Small intestine (tissue), 7 donors: Measurements from ENCODE around the gene AUTS2. TPM values are rescaled to one million over a fixed set of nuclear protein-coding genes. Genes with fewer than 3 reads are reported as not detected.

Source experiments
- DNase-seq, 2 donors: peaks; one replicate each; pipeline versions ENCODE4 v3.0.0 to v3.0.0-alpha.2; 2013
- FAIRE-seq: peaks from 2 replicates; lab custom pipeline; 2012; peaks lifted over from hg19 to GRCh38; lab: Jason Lieb, UNC
- H3K27ac ChIP-seq, 3 donors: one replicate each; pipeline ENCODE4 v1.5.1; 2013; ENCODE audit warnings: low read length in 2 of 3, mild to moderate bottlenecking in 2 of 3, control low read depth in 1 of 3, inconsistent platforms in 1 of 3, low read depth in 1 of 3, moderate library complexity in 1 of 3
- H3K27me3 ChIP-seq, 3 donors: one replicate each; pipeline ENCODE4 v1.6.1; 2013; ENCODE audit warnings: low read length in 3 of 3, inconsistent platforms in 1 of 3; ENCODE audit not compliant: control insufficient read depth in 3 of 3, insufficient read depth in 3 of 3
- H3K36me3 ChIP-seq, 3 donors: one replicate each; pipeline ENCODE4 v1.6.1; 2013; ENCODE audit warnings: low read length in 3 of 3, inconsistent platforms in 1 of 3, low read depth in 1 of 3, mild to moderate bottlenecking in 1 of 3, moderate library complexity in 1 of 3; ENCODE audit not compliant: control insufficient read depth in 3 of 3, insufficient read depth in 2 of 3
- H3K4me1 ChIP-seq, 3 donors: one replicate each; pipeline ENCODE4 v1.6.1; 2013; ENCODE audit warnings: low read length in 2 of 3, inconsistent platforms in 1 of 3, low read depth in 1 of 3, mild to moderate bottlenecking in 1 of 3, moderate library complexity in 1 of 3; ENCODE audit not compliant: control insufficient read depth in 3 of 3, insufficient read depth in 2 of 3
- H3K4me3 ChIP-seq, 3 donors: one replicate each; pipeline ENCODE4 v1.5.1; 2013; ENCODE audit warnings: low read length in 3 of 3, control low read depth in 1 of 3, inconsistent platforms in 1 of 3, low read depth in 1 of 3, mild to moderate bottlenecking in 1 of 3, moderate library complexity in 1 of 3
- H3K9me3 ChIP-seq, 2 donors: one replicate each; pipeline ENCODE4 v1.6.1; 2013; ENCODE audit warnings: low read depth in 1 of 2, low read length in 1 of 2; ENCODE audit not compliant: control insufficient read depth in 2 of 2, insufficient read depth in 1 of 2
- WGBS, 3 donors: extraction: QIAGEN DNeasy Blood & Tissue Kit; methylation state at CpG; one replicate each; pipeline ENCODE4 v1.1.7; 2013; 5-methylcytosine and 5-hydroxymethylcytosine counted together
- polyA plus RNA-seq, 4 donors: library from polyadenylated mRNA; stranded (reverse) in 3 of 4; unstranded in 1 of 4; fragments of 200-250 nt in 3 of 4; fragments of 120-200 nt in 1 of 4; gene quantifications; one replicate each; pipeline versions ENCODE4 v1.2.1 to v1.2.3, GENCODE V29; 2013
- donor health status: healthy with polysubstance abuse.
- donor health status: control.
- donor health status: control.
- donor health status: Bipolar disorder and iron deficiency.
- donor health status: healthy.

Gene AUTS2
- polyA plus RNA-seq, 4 donors, result 4.9 to 43.5 (median 13.6) TPM

DNA sequence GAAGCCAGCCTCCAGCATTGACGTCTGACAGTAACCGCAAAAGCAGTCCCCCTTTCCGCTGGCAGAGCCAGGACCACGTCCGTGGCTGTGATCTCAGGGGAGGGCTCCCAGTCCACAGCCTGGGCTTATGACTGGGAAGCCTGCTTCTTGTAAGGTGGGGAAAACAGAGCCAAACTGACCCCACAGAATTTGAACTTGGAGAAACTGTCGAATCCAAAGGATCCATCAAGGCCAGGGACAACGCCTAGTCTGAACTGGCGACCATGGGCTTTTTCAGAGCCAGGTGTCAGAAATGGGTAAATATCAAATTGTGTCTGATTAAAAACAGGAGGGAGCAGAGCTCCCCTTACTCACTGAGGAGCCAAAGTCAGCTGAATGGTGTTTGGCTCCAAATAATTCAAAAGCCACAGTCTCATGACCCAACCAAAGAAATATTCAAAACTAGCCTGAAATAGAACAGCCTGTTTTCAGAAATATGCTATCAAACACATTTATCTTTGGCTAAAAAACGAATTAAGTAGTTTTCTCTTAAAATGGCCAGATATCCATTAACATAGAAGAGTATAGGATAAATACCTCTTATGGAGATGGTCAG lies 782.2 kb downstream of the AUTS2 start:
- FAIRE-seq, result no peak
- no peak overlapping the region for H3K27ac ChIP-seq
- H3K4me3 ChIP-seq, result no peak overlapping the region
- H3K27me3 ChIP-seq, result no peaks in the 10 kb centered on the region
- H3K4me1 ChIP-seq, result no peaks in the 10 kb centered on the region
- DNase-seq, result no peak
- H3K9me3 ChIP-seq, result no peaks in the 10 kb centered on the region
- H3K36me3 ChIP-seq, result no peaks in the 10 kb centered on the region
- 75 to 88% (median 84%) methylated on average over 9 of the region's 9 CpGs for WGBS, 3 donors

DNA sequence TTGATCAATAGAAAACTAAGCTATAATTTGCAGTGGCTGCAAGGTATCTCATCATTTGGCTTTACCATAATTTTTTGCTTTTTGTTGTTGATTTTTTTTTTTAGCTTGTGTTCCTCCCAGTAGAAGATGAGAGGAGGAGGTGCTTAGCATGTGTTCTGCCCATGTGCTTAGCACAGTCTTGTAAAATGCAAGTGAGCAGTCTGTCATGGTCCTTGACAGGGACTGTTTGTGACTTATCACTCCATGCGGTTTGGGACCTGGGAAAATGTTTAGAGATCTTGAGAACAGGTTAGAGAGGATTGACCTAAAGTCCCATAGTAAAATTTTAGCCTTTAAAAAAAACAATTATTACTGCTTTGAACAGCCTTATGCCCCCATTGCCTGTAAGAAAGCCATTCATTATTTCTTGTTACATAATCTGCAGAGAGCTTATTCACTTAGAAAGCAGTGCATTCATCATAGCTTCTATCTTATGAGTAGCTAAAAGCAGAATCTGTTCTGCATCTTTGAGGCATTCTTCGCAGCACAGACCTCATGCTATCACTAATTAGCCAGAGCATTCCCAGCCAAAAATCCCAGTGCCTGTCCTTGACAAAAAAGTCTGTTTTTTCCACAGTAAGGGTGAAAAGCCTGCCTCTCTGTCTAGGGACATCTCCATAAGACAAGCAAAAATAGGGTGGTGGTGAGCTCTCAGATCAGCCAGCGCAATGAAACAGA lies 784.9 kb downstream of the AUTS2 start:
- 81 to 92% (median 89%) methylated on average over 3 of the region's 3 CpGs for WGBS, 3 donors
- Histone ChIP-seq H3K27ac (no peak overlapping the region), H3K36me3 (no peaks in the 10 kb centered on the region), H3K9me3 (no peaks in the 10 kb centered on the region), H3K4me1 (no peaks in the 10 kb centered on the region), H3K4me3 (no peak overlapping the region), H3K27me3 (no peaks in the 10 kb centered on the region)
- FAIRE-seq (no peak), DNase-seq (no peak)

DNA sequence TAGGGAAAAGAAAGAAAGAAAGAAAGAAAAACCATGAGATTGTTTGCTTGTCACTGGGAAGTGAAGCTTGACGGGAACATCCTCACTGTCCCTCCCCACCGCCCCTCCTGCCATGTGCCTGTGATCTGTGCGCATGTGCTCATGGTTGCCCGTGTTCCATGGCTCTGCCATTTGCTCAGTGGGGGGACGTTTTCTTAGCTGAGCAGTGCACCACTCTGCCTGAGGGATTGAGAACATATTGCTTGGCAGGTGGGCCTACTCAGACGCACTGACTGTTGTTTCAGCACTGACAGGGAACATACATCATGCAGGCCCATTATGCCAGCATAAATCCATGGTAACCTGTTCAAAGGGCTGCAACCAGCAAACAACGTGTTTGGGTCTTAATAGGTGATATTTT lies 785.7 kb downstream of the AUTS2 start:
- FAIRE-seq, result no peak
- H3K4me1 ChIP-seq, result no peaks in the 10 kb centered on the region
- no peak for DNase-seq
- no peaks in the 10 kb centered on the region for H3K36me3 ChIP-seq
- H3K4me3 ChIP-seq, result no peak overlapping the region
- WGBS, 3 donors, result 87 to 89% (median 89%) methylated on average over 7 of the region's 7 CpGs
- H3K27ac ChIP-seq, result no peak overlapping the region
- no peaks in the 10 kb centered on the region for H3K9me3 ChIP-seq
- no peaks in the 10 kb centered on the region for H3K27me3 ChIP-seq

DNA sequence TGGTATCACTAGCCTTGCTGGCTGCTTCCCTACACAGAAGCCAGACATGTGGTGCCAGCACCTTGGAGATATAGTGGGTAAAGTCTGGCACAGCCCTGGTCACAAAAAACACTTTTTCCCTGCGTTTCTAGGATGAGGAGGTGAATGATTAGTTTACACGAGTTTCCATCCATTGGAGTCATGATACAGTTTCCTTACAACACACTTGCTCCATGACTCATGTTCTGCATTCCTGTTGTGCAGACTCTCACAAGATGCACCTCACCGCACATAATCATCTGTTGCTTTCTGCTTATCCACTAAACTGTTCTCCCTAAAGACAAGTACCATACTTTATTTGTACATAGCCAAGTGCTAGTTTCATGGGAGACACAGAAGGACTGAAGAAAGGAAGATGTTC lies 786.6 kb downstream of the AUTS2 start:
- DNase-seq (no peak), FAIRE-seq (no peak)
- H3K27me3 ChIP-seq, result no peaks in the 10 kb centered on the region
- H3K9me3 ChIP-seq, result no peaks in the 10 kb centered on the region
- H3K4me1 ChIP-seq, result no peaks in the 10 kb centered on the region
- no peak overlapping the region for H3K27ac ChIP-seq
- WGBS, 3 donors, result 73 to 89% (median 87%) methylated on average over 3 of the region's 3 CpGs
- no peak overlapping the region for H3K4me3 ChIP-seq
- H3K36me3 ChIP-seq, result no peaks in the 10 kb centered on the region

DNA sequence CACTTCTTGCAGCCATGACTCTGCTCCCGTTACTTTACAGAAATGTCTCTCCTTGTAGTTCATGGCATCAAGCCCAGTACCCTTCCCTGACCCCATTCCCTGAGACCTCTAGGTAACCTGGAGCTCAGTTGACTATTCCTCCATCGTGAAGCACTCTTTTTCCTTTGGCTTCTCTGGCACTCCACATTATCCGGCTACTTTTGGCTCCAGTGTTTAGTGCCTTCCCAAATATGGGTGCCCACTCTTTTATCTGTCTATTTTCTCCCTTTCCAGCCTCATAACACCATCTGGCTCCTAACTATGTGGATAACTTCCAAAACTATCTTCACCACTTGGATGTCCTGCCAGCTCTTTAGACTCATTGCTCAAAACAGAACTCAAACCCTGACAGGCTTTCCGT lies 788.9 kb downstream of the AUTS2 start:
- Histone ChIP-seq H3K4me3 (no peak overlapping the region), H3K27ac (no peak overlapping the region), H3K36me3 (no peaks in the 10 kb centered on the region), H3K4me1 (no peaks in the 10 kb centered on the region), H3K9me3 (peaks cover 0 to 3% of the 10 kb centered on the region in 2 donors), H3K27me3 (no peaks in the 10 kb centered on the region)
- FAIRE-seq (no peak), DNase-seq (no peak)
- WGBS, 3 donors, result 71 to 97% (median 82%) methylated on average over 4 of the region's 4 CpGs

DNA sequence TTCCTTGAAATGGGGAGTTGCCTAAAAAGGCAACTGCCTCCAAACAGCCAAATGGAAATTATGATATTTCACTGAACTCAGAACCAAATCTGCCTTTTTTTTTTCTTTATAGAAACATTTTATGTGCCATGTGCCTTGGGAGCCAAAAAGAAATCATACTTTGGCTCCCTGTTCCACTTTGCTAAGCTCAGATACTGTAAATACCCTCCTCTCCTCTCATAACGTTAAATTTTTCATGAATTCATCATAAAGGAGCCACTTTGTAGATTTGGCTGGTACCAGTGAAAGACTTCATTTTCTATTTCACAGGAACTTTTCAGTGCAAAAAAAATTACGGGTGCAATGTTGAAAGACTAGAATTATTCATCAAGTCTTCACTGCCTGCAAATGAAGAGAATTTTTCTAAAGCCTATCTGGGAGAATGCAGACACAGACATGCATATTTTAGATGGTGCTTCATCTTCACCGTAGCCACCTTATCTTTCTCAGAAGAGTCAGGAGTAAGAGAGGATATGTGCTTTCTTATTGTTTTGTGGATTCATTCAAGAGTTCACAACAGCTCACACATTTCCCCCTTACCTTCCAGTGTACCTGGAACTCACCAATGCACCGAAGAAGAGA lies 791.4 kb downstream of the AUTS2 start:
- FAIRE-seq, result no peak
- Histone ChIP-seq H3K4me3 (no peak overlapping the region), H3K36me3 (no peaks in the 10 kb centered on the region), H3K27ac (no peak overlapping the region), H3K4me1 (no peaks in the 10 kb centered on the region), H3K9me3 (peaks cover 0 to 3% of the 10 kb centered on the region in 2 donors), H3K27me3 (no peaks in the 10 kb centered on the region)
- 83 to 91% (median 86%) methylated on average over 4 of the region's 4 CpGs for WGBS, 3 donors
- DNase-seq, result no peak

DNA sequence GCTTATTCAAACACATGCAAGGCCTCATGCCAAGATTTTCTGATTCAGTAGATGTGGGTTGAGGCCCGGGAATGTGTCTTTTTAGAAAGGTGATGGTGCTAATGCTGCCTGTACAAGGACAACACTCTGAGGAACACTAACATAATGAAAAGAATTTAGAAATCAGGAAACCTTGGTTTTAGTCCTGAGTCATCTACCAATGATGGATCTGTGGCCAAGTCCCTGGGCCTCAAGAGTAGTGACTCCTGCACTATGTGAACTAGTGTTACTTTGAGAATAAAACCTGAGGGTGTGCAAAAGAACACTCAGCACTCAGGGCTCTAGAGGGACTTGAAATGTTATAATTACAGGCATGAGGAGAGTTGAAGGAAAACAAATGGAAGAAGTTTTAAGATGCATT lies 792.0 kb downstream of the AUTS2 start:
- H3K36me3 ChIP-seq, result no peaks in the 10 kb centered on the region
- FAIRE-seq (no peak), DNase-seq (no peak)
- no peak overlapping the region for H3K27ac ChIP-seq
- H3K4me3 ChIP-seq, result no peak overlapping the region
- 85 to 97% (median 86%) methylated on average over 1 of the region's 1 CpG for WGBS, 3 donors
- peaks cover 0 to 3% of the 10 kb centered on the region in 2 donors for H3K9me3 ChIP-seq
- H3K4me1 ChIP-seq, result no peaks in the 10 kb centered on the region
- no peaks in the 10 kb centered on the region for H3K27me3 ChIP-seq

DNA sequence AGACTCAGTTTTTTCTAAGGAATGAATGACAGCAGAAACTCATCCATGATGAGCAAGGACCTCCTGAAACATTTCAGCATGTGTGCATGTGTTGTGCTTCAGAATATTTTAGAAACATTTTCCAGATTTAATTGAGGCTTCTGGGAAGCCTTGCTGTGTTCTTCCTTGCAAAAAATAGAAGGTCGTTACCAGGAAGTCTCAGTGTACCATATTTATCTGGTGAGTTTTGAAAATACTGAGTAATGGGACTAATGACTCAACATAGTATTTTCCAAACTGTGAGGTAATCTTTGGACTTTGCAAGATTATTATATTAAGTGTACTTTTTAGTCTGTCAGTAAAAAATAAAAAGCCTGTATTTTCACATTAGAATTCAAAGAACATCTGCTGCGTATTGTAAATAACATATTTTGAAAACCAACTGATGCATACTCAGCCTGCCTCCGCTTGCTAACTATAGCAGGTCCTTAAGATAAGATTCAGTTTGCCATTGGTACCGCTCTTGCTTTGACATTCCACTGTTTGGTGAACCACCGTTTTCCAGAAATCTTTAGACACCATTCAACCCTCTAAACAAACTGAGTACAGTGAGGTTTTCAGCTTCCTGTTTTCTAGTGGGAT lies 794.1 kb downstream of the AUTS2 start:
- DNase-seq, result no peak

More for the DNA sequence above, 794.1 kb downstream of the AUTS2 start:
- no peak for FAIRE-seq
- peaks cover 0 to 3% of the 10 kb centered on the region in 2 donors for H3K9me3 ChIP-seq
- no peaks in the 10 kb centered on the region for H3K27me3 ChIP-seq
- no peak overlapping the region for H3K4me3 ChIP-seq
- 68 to 85% (median 84%) methylated on average over 5 of the region's 5 CpGs for WGBS, 3 donors
- H3K4me1 ChIP-seq, result no peaks in the 10 kb centered on the region
- H3K36me3 ChIP-seq, result no peaks in the 10 kb centered on the region
- H3K27ac ChIP-seq, result peak overlapping the region in 1 of 3 donors; percentile 17
